ENCODE results near the gene KRTAP3-3. TPM values are rescaled to one million over a fixed set of nuclear protein-coding genes. Genes with fewer than 3 reads are reported as not detected.

Gene KRTAP3-3
- polyA plus RNA-seq, 1 experiment, result not detected

- DNase-seq (ENCODE audit: low read depth), result no peak
- POLR2A ChIA-PET, result interaction anchor here (0.6 kb wide), 1 partner anchor 473 kb away, joined by 14 read pairs; no protein-coding TSS in a partner anchor
- Histone ChIP-seq H3K36me3 (ENCODE audit: control insufficient read depth, insufficient read depth, low read length) (no peaks in the 10 kb centered on the region), H3K27me3 (ENCODE audit: control insufficient read depth, insufficient read depth, low read length) (no peaks in the 10 kb centered on the region), H3K4me3 (ENCODE audit: low read depth, low read length) (no peak overlapping the region)
- CTCF ChIA-PET, result interaction anchor here (2.0 kb wide), 1 partner anchor 12 kb away, joined by 7 read pairs; no protein-coding TSS in a partner anchor
- TF ChIP-seq CTCF (IDR thresholded peaks at IDR 0.05; ENCODE audit: insufficient read depth, low read depth, low read length), result no peak
Observed at GRCh38 chr17:41012326-41013120, 18.6 kb upstream of the KRTAP3-3 start.

GRCh38 chr17:41010441-41010840 is 16.5 kb upstream of the KRTAP3-3 start:
- no peak for DNase-seq (ENCODE audit: low read depth)
- Histone ChIP-seq H3K4me3 (ENCODE audit: low read depth, low read length) (no peak overlapping the region), H3K27me3 (ENCODE audit: control insufficient read depth, insufficient read depth, low read length) (no peaks in the 10 kb centered on the region), H3K36me3 (ENCODE audit: control insufficient read depth, insufficient read depth, low read length) (no peaks in the 10 kb centered on the region)
- ChIA-PET CTCF (no interaction called here), POLR2A (no interaction called here)
- no peak for TF ChIP-seq CTCF (IDR thresholded peaks at IDR 0.05; ENCODE audit: insufficient read depth, low read depth, low read length)

- Histone ChIP-seq H3K36me3 (ENCODE audit: control insufficient read depth, insufficient read depth, low read length) (no peaks in the 10 kb centered on the region), H3K27me3 (ENCODE audit: control insufficient read depth, insufficient read depth, low read length) (no peaks in the 10 kb centered on the region), H3K4me3 (ENCODE audit: low read depth, low read length) (no peak overlapping the region)
- ChIA-PET CTCF (no interaction called here), POLR2A (no interaction called here)
- DNase-seq (ENCODE audit: low read depth), result no peak
- TF ChIP-seq CTCF (IDR thresholded peaks at IDR 0.05; ENCODE audit: insufficient read depth, low read depth, low read length), result no peak
Observed at GRCh38 chr17:41009936-41010335, 16.0 kb upstream of the KRTAP3-3 start.

GRCh38 chr17:41009301-41009760 is 15.4 kb upstream of the KRTAP3-3 start:
- CTCF ChIA-PET, result no interaction called here
- H3K4me3 ChIP-seq (ENCODE audit: low read depth, low read length), result no peak overlapping the region
- no peak for DNase-seq (ENCODE audit: low read depth)
- no peaks in the 10 kb centered on the region for H3K36me3 ChIP-seq (ENCODE audit: control insufficient read depth, insufficient read depth, low read length)
- no peaks in the 10 kb centered on the region for H3K27me3 ChIP-seq (ENCODE audit: control insufficient read depth, insufficient read depth, low read length)
- POLR2A ChIA-PET, result no interaction called here
- no peak for TF ChIP-seq CTCF (IDR thresholded peaks at IDR 0.05; ENCODE audit: insufficient read depth, low read depth, low read length)

- H3K4me3 ChIP-seq (ENCODE audit: low read depth, low read length), result no peak within 1 kb of the TSS
- DNase-seq (ENCODE audit: low read depth), result no peak
- no peaks in the 10 kb centered on the region for H3K27me3 ChIP-seq (ENCODE audit: control insufficient read depth, insufficient read depth, low read length)
- H3K36me3 ChIP-seq (ENCODE audit: control insufficient read depth, insufficient read depth, low read length), result no peaks in the 10 kb centered on the region
- ChIA-PET CTCF (no interaction called here), POLR2A (no interaction called here)
- no peak for TF ChIP-seq CTCF (IDR thresholded peaks at IDR 0.05; ENCODE audit: insufficient read depth, low read depth, low read length)
Observed at GRCh38 chr17:41008811-41009210, 14.8 kb upstream of the KRTAP3-3 start, which contains the start of gene KRTAP3-1. Gene KRTAP3-1 (minus strand): TSS chr17:41009128. CDS start chr17:41009074, 54 bp downstream.

Data from BJ (cell line).